Measurements from ENCODE around the gene TMCO4. TPM values are rescaled to one million over a fixed set of nuclear protein-coding genes. Genes with fewer than 3 reads are reported as not detected.
"Not testable (repeated sequence)": the region's sequence is repeated elsewhere in the genome, so short reads cannot be mapped to it uniquely, and the experiment has no call there.

Gene TMCO4
- total RNA-seq (2014; rRNA removed): 19.8 and 20.6 TPM in 2 replicates
- polyA plus RNA-seq (2012): 12.2 TPM

DNA sequence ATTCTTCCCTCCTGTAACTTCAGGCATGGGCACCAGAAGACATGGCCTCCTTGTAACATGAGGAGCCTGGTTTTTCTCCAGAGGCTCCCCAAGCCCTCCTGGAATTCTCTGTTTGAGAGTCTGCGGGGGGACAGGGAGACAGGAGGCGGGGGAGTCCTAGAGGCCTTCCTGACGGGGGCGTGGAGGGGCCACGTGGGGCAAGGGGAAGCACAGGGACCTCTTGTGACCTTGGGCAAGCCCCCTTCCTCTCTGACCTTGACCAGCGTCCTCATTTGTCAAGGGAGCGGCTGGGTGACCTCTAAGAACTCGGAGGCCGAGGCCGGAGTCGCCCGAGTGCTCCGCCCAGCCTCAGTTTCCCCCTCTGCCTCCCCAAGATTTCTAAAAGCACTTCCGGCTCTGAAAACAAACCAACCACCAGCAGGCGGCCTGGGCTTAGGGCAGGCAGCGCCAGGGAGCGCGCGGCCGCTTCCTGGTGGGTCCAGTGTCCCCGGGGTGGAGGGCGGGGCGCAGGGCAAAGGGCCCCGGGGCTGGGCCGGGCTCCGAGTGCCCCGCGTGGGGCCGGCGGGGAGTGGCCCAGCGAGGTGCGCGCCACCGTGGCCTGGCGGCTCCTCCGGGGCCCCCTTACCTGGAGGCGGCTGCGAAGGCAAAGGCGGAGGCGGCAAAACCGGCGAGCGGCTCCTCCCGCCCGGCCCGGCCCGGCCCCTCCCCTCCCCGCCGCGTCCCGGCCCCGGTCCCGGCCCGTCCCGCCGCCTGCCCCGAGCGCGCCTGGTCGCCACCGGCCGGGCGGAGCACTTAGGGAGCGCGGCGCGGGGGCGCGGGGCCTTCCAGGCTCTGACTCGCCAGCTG, at the start of gene TMCO4:
Gene TMCO4 (minus strand): TSS at position 687 of the 846 bp plus-strand sequence. CDS start 19,158 bp downstream, outside the sequence.
- peak; percentile 49 for DNase-seq (ENCODE audit: low read depth)

DNA sequence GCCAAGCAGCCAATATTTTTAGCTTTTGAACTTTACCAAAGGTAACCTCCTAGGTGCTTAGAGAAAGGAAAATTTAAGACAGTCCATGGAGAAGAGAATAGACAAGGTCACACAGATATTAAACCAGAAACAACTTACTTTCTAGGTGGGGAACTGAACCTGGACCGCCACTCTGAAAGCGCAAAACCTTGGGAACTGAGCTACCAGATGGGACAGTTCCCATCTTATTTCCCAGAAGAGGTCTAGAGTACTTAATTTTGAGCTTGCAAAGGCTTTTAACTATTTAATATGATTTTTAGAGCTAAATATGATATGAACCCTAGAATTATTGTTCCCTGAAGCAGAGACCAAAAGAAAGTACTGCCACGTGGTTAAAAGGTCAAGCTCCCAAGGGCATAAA, 49.6 kb upstream of the TMCO4 start:
- DNase-seq (ENCODE audit: low read depth): not testable (repeated sequence)

DNA sequence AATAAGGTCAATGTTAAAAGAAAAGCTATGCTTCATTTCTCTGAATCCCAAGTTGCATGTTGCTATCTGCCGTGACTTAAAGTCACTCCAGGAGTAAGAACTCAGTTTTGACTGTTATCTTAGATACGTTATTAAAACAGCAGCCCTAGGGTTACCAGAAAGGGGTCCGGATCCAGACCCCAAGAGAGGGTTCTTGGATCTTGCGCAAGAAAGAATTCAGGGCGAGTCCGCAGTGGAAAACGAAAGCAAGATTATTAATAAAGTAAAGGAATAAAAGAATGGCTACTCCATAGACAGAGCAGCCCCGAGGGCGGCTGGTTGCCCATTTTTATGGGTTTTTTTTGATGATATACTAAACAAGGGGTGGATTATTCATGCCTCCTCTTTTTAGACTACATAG, 47.6 kb upstream of the TMCO4 start:
- not testable (repeated sequence) for DNase-seq (ENCODE audit: low read depth)

DNA sequence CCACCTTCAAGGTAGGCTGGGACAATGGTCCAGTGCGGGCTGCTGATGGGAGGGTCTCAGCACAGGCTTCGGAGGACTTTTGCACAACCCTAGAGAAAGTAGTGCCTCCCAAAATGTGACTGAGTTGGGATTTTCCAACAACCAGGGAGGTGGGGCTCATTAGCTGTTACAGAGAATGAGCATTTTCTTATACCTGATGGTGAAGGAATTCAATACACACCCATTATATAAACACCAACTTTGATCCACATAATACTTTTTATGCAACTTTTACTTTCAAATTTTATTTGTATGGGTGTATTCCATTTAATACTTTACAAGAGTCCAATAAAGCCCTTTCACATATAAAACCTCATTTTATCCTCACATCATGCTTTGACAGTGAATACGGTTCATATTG, 46.6 kb upstream of the TMCO4 start:
- no peak for DNase-seq (ENCODE audit: low read depth)

DNA sequence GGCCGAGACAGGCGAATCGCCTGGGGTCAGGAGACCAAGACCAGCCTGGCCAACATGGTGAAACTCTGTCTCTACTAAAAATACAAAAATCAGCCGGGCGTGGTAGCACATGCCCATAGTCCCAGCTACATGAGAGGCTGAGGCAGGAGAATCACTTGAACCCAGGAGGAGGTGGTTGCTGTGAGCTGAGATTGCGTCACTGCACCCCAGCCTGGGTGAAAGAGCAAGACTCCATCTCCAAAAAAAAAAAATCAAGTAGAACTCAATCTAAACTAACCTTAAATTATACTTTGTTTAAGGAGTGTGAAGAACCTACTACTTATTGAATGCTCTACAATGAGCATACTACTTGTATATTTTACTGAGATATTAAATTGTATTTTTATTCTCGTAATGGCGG, 45.8 kb upstream of the TMCO4 start:
- DNase-seq (ENCODE audit: low read depth): no peak

- DNase-seq (ENCODE audit: low read depth): peak; percentile 22
Observed at GRCh38 chr1:19844731-19845495, 45.2 kb upstream of the TMCO4 start.

DNA sequence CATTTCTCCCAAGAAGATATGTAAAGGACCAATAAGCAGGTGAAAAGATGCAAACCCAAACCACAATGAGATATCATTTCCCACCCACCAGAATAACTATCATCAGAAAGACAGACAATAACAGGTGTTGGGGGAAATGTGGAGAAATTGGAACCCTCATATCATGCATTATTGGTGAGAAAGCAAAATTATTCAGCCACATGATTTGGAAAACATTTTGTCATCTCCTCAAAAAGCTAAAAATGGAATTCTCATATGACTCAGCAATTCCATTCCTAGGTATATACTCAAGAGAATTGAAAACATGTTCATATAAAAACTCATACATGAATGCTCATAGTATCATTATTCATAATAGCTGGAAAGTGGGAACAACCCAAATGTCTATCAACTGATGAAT, 40.5 kb upstream of the TMCO4 start:
- DNase-seq (ENCODE audit: low read depth): peak; percentile 91

DNA sequence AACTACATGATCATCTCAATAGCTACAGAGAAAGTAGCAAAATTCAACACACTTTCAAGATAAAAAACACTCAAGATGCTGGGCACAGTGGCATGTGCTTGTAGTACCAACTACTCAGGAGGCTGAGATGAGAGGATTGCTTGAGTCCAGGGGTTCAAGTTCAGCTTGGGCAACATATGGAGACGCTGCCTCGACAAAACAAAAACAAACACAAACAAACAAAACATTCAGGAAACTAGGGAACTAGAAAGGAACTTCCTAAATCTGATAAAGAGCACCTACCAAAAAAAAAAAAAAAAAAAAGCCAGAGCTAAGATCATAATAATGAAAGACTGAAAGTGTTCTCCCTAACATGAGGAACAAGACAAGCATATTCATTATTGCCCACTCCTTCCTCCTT, 38.1 kb upstream of the TMCO4 start:
- DNase-seq (ENCODE audit: low read depth): no peak

DNA sequence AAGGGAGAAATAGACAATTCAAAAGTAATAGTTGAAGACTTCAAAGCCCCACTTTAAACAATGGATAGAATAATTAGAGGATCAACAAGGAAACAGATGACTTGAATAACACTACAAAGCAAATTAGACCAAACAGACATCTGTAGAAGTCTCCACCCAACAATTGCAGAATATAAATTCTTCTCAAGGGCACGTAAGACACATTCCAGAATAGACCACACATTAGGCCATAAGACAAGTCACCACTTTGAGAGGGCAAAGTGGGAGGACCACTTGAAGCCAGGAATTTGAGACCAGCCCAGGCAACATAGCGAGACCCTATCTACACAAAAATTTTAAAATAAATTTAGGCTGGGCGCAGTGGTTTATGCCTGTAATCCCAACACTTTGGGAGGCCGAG, 35.9 kb upstream of the TMCO4 start:
- DNase-seq (ENCODE audit: low read depth): no peak

GRCh38 chr1:19831441-19831840, 31.7 kb upstream of the TMCO4 start:
- no peak for DNase-seq (ENCODE audit: low read depth)

GRCh38 chr1:19828546-19828945, 28.8 kb upstream of the TMCO4 start:
- DNase-seq (ENCODE audit: low read depth): no peak

- DNase-seq (ENCODE audit: low read depth): no peak
Observed at GRCh38 chr1:19825298-19825697, 25.6 kb upstream of the TMCO4 start.

GRCh38 chr1:19824541-19824940, 24.8 kb upstream of the TMCO4 start:
- peak; percentile 28 for DNase-seq (ENCODE audit: low read depth)

GRCh38 chr1:19824036-19824435, 24.3 kb upstream of the TMCO4 start:
- no peak for DNase-seq (ENCODE audit: low read depth)

GRCh38 chr1:19819701-19820100, 20.0 kb upstream of the TMCO4 start:
- no peak for DNase-seq (ENCODE audit: low read depth)

GRCh38 chr1:19818324-19818723, 18.6 kb upstream of the TMCO4 start:
- no peak for DNase-seq (ENCODE audit: low read depth)

DNA sequence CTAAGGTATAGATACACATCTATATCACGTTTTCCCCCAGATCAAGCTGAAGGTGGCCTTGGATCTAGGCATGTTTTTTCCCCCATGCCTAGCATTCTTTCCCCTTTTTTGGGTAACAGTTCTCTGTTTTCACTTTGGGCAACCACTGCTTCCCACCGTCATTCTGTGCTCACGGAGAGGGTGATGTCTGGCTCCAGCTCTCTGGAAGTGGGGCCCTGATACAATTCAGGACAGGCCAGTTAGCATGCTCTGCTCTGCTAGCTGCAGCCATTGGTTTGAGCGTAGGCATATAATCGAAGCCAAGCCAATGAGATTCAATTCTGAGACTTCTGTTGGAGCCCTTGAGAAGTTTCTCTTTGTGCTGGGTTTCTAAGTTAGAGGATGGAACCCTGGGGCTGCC, 17.4 kb upstream of the TMCO4 start:
- DNase-seq (ENCODE audit: low read depth): no peak

DNA sequence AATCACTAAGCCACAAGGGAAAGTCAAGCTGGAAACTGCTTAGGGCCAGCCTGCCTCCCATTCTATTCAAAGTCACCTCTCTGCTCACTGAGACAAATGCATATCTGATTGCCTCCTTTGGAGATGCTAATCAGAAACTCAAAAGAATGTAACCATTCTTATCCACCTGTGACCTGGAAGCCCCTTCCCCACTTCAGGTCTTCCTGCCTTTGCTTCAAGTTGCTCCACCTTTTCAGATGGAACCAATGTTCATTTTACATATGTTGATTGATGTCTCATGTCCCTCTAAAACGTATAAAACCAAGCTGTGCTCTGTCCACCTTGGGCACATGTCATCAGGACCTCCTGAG, 17.0 kb upstream of the TMCO4 start:
- not testable (repeated sequence) for DNase-seq (ENCODE audit: low read depth)

- DNase-seq (ENCODE audit: low read depth): no peak
Observed at GRCh38 chr1:19815801-19816736, 16.4 kb upstream of the TMCO4 start.

DNA sequence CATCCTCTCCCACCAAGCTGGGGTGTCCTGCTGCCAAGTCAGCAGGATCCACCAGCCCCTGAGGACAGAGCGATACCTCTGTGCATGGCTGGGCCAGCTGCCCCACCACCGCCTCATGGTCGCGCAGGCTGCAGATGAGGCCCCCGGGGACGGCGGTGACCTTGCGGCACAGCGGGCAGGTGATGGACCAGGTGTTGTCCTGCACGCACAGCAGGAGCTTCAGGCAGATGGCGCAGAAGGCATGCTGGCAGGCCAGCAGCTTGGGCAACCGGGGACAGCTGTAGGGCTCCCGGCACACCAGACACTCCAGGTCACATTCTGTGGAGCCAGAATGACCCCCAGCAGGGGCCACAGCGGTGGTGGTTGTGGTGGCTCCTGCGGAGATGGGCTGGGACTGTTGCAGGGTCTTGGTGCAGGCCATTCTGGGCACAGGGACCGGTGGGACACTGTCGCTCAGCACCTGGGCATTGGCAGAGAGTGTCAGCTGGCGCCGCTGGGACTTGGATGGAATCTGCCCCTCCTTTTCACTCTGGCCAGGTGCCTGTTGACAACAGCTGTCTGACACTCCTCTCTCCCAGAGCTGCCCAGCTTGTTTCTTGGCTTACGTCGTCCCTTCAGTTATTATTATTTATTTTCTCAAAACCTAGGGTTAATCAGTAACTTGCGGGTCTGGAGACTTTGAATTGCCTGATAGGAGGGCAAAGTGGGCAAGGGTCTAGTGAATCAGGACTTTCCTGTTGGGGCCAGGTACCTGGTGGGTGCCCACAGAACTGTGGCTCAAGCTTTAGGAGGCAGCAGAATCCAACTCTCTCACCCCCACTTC, 15.2 kb upstream of the TMCO4 start, which contains the start of gene RNF186:
Gene RNF186 (minus strand): TSS at position 603 of the 823 bp plus-strand sequence. CDS start 182 bp downstream, at position 421.
- no peak for DNase-seq (ENCODE audit: low read depth)

GRCh38 chr1:19814244-19814661, 14.5 kb upstream of the TMCO4 start:
- no peak for DNase-seq (ENCODE audit: low read depth)

Data from LHCN-M2 (cell line).